ENCODE measurements around the gene UBALD1. TPM values are rescaled to one million over a fixed set of nuclear protein-coding genes. Genes with fewer than 3 reads are reported as not detected.

UBALD1 gene
- total RNA-seq, 1 donor from 2014 or later = 22.9 TPM

DNA sequence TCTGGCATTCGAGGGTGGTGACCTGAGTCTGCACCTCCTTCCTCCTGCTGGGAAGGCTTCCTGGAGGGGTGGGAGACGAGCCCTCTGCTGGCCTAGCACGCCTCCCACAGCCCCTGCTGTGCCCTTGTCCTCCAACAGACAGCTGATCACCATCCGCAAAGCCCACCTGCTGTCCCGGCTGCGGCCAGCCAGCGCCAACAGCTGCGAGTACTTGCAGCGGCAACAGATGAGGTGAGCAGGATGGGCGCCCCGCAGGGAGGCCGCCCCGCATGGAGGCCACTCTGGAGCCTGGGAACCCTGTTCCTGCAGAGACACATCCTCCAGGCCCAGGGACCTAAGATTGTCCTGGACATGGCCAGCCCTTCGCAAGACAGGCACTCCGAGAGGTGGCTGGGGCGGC lies 21.6 kb downstream of the UBALD1 start:
- Mint-ChIP-seq H3K36me3 (ENCODE audit: low read depth) (no peaks in the 10 kb centered on the region), H3K4me1 (ENCODE audit: low read depth) (no peaks in the 10 kb centered on the region), H3K27me3 (ENCODE audit: low read depth) (peaks cover 9% of the 10 kb centered on the region), H3K4me3 (ENCODE audit: unreplicated experiment) (no peak overlapping the region), H3K9me3 (ENCODE audit: low read depth) (no peaks in the 10 kb centered on the region), H3K27ac (ENCODE audit: unreplicated experiment) (no peak overlapping the region)
- DNase-seq (ENCODE audit: low spot score) = no peak
- no peak for TF ChIP-seq CTCF (IDR thresholded peaks at IDR 0.05)

- H3K4me3 Mint-ChIP-seq (ENCODE audit: unreplicated experiment) = no peak overlapping the region
- peaks cover 7% of the 10 kb centered on the region for H3K27me3 Mint-ChIP-seq (ENCODE audit: low read depth)
- no peaks in the 10 kb centered on the region for H3K4me1 Mint-ChIP-seq (ENCODE audit: low read depth)
- H3K9me3 Mint-ChIP-seq (ENCODE audit: low read depth) = no peaks in the 10 kb centered on the region
- no peak overlapping the region for H3K27ac Mint-ChIP-seq (ENCODE audit: unreplicated experiment)
- TF ChIP-seq CTCF (IDR thresholded peaks at IDR 0.05) = no peak
- DNase-seq (ENCODE audit: low spot score) = no peak
- no peaks in the 10 kb centered on the region for H3K36me3 Mint-ChIP-seq (ENCODE audit: low read depth)
Observed at GRCh38 chr16:4591706-4592470, 22.8 kb downstream of the UBALD1 start.

DNA sequence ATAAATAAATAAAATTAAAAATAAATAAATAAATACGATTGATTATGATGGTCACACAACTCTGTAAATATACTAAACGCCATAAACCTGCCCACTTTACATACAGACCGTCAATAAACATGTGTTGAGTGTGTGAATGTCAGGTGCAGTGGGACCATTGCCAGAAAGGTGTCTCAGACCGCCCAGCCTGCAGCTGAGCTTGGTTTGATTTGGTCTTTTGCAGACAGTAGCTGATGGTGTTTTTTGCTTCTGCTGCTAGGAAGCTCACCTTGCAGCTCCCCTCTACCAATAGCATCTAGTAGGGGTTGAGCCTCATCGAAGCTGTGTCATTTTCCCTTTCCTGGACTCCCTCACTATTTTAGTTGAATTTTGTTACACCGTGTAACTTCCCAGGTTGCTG lies 23.5 kb downstream of the UBALD1 start:
- DNase-seq (ENCODE audit: low spot score) = no peak
- Mint-ChIP-seq H3K4me3 (ENCODE audit: unreplicated experiment) (no peak overlapping the region), H3K4me1 (ENCODE audit: low read depth) (no peaks in the 10 kb centered on the region), H3K27me3 (ENCODE audit: low read depth) (peaks cover 13% of the 10 kb centered on the region), H3K27ac (ENCODE audit: unreplicated experiment) (no peak overlapping the region), H3K9me3 (ENCODE audit: low read depth) (no peaks in the 10 kb centered on the region), H3K36me3 (ENCODE audit: low read depth) (no peaks in the 10 kb centered on the region)
- no peak for TF ChIP-seq CTCF (IDR thresholded peaks at IDR 0.05)

- Mint-ChIP-seq H3K4me3 (ENCODE audit: unreplicated experiment) (no peak overlapping the region), H3K36me3 (ENCODE audit: low read depth) (no peaks in the 10 kb centered on the region), H3K27ac (ENCODE audit: unreplicated experiment) (no peak overlapping the region), H3K9me3 (ENCODE audit: low read depth) (no peaks in the 10 kb centered on the region), H3K4me1 (ENCODE audit: low read depth) (no peaks in the 10 kb centered on the region), H3K27me3 (ENCODE audit: low read depth) (peaks cover 13% of the 10 kb centered on the region)
- TF ChIP-seq CTCF (IDR thresholded peaks at IDR 0.05) = no peak
- no peak for DNase-seq (ENCODE audit: low spot score)
Observed at GRCh38 chr16:4588961-4589360, 25.7 kb downstream of the UBALD1 start.

DNA sequence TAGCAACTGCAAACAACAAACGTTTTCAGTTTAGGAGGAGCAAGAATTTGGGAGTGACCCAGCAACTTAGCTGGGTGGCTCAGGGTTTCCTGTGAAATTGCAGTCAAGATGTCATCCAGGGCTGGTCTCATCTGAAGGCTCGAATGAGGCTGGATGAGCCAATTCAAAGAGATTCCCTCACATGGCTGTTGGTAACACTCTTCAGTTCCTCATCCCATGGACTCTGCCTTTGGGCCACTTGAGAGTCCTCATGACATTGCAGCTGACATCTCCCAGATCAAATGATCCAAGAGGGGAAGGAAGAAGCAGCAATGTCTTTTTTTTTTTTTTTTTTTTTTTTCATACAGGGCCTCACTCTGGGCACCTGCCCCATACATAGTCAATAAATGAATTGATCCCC lies 26.3 kb downstream of the UBALD1 start:
- H3K36me3 Mint-ChIP-seq (ENCODE audit: low read depth) = no peaks in the 10 kb centered on the region
- TF ChIP-seq CTCF (IDR thresholded peaks at IDR 0.05) = no peak

More for the DNA sequence above, 26.3 kb downstream of the UBALD1 start:
- Mint-ChIP-seq H3K4me1 (ENCODE audit: low read depth) (no peaks in the 10 kb centered on the region), H3K27me3 (ENCODE audit: low read depth) (peaks cover 13% of the 10 kb centered on the region), H3K9me3 (ENCODE audit: low read depth) (no peaks in the 10 kb centered on the region), H3K27ac (ENCODE audit: unreplicated experiment) (no peak overlapping the region), H3K4me3 (ENCODE audit: unreplicated experiment) (no peak overlapping the region)
- no peak for DNase-seq (ENCODE audit: low spot score)
